HEK293T (cell line): Measurements from ENCODE around the gene SETBP1.

Source experiments
- BHLHE40 ChIP-seq: fragments of 450-650 bp; IDR thresholded peaks from 2 replicates; pipeline ENCODE4 v1.6.1; 2016; ENCODE audit warnings: mild to moderate bottlenecking, moderate library complexity, borderline replicate concordance
- CTBP1 ChIP-seq: fragments of 450-650 bp; IDR thresholded peaks from 2 replicates; pipeline ENCODE4 v1.6.1; 2016; ENCODE audit warnings: borderline replicate concordance
- ELF4 ChIP-seq: fragments of 450-650 bp; IDR thresholded peaks from 2 replicates; pipeline ENCODE4 v1.6.1; 2017; ENCODE audit warnings: antibody characterized with exemption
- FOXA1 ChIP-seq: fragments of 450-650 bp; IDR thresholded peaks from 2 replicates; pipeline ENCODE4 v1.6.1; 2016; ENCODE audit warnings: mild to moderate bottlenecking
- FOXK2 ChIP-seq: fragments of 450-650 bp; IDR thresholded peaks from 2 replicates; pipeline ENCODE4 v1.6.1; 2016; ENCODE audit warnings: mild to moderate bottlenecking
- FOXM1 ChIP-seq: fragments of 450-650 bp; IDR thresholded peaks from 2 replicates; pipeline ENCODE4 v1.6.1; 2017; ENCODE audit warnings: mild to moderate bottlenecking, borderline replicate concordance
- HDGF ChIP-seq: fragments of 450-650 bp; IDR thresholded peaks from 2 replicates; pipeline ENCODE4 v1.6.1; 2017; ENCODE audit warnings: antibody characterized with exemption, borderline replicate concordance
- L3MBTL2 ChIP-seq: fragments of 450-650 bp; conservative IDR thresholded peaks from 2 replicates; pipeline ENCODE4 v1.6.1; 2016; ENCODE audit warnings: mild to moderate bottlenecking
- LEF1 ChIP-seq: fragments of 450-650 bp; IDR thresholded peaks from 2 replicates; pipeline ENCODE4 v1.6.1; 2017; ENCODE audit warnings: mild to moderate bottlenecking, borderline replicate concordance
- NFRKB ChIP-seq: fragments of 450-650 bp; IDR thresholded peaks from 2 replicates; pipeline ENCODE4 v1.6.1; 2016; ENCODE audit warnings: mild to moderate bottlenecking, moderate library complexity
- SP1 ChIP-seq: fragments of 450-650 bp; IDR thresholded peaks from 2 replicates; pipeline ENCODE4 v1.6.1; 2017
- SUZ12 ChIP-seq: fragments of 450-650 bp; IDR thresholded peaks from 2 replicates; pipeline ENCODE4 v1.6.1; 2016; ENCODE audit warnings: mild to moderate bottlenecking
- TARDBP ChIP-seq: fragments of 450-650 bp; IDR thresholded peaks from 2 replicates; pipeline ENCODE4 v1.6.1; 2016
- ZNF384 ChIP-seq: fragments of 450-650 bp; IDR thresholded peaks from 2 replicates; pipeline ENCODE4 v1.6.1; 2016

- TF ChIP-seq FOXK2 (no peak), BHLHE40 (no peak), TARDBP (no peak), SUZ12 (no peak), L3MBTL2 (no peak), SP1 (no peak), NFRKB (no peak), HDGF (no peak), LEF1 (no peak), CTBP1 (no peak), ELF4 (no peak), FOXM1 (no peak), ZNF384 (no peak), FOXA1 (no peak)
Observed at GRCh38 chr18:44765456-44765855, 84.8 kb downstream of the SETBP1 start.
